Endothelial cell of umbilical vein (primary cell): ENCODE results near the gene IFIT3. TPM values are rescaled to one million over a fixed set of nuclear protein-coding genes. Genes with fewer than 3 reads are reported as not detected.

Experiments
- BruUV-seq: library from RNA; stranded (reverse); fragments of 400-500 nt; replicated peaks from 2 replicates; lab custom pipeline; 2021; lab: Mats Ljungman, UMichigan
- CTCF ChIA-PET: fragments of 300-600, 350-600 bp; sonication (Branson Sonifier 250); formaldehyde crosslinking; loops from one replicate; lab custom pipeline; 2021; ENCODE audit warnings: antibody characterized with exemption, inconsistent platforms; lab: Charles Lee
- POLR2A ChIA-PET: fragments of 300-600, 350-600 bp; sonication (Branson Sonifier 250); formaldehyde crosslinking; loops from one replicate; lab custom pipeline; 2021; ENCODE audit warnings: antibody characterized with exemption, inconsistent platforms; lab: Charles Lee
- DNase-seq: peaks from one replicate; pipeline ENCODE4 v3.0.0-alpha.2; 2011; ENCODE audit warnings: low read depth, low spot score
- FAIRE-seq: peaks from 2 replicates; lab custom pipeline; 2011; peaks lifted over from hg19 to GRCh38; lab: Jason Lieb, UNC
- H2AFZ ChIP-seq: 2 replicates; pipeline ENCODE4 v1.6.0; 2012; ENCODE audit warnings: low read depth, low read length, control low read depth, inconsistent platforms
- H3K27ac ChIP-seq: 2 replicates; pipeline ENCODE4 v1.5.1; 2011; ENCODE audit warnings: low read depth, mild to moderate bottlenecking, control low read depth, low read length, moderate library complexity; ENCODE audit not compliant: insufficient read depth
- H3K27me3 ChIP-seq, 2 experiments: 2 replicates each; pipeline versions ENCODE4 v1.6.0 to v1.6.1; 2011; ENCODE audit warnings: low read length in 2 of 2, mixed read lengths in 1 of 2; ENCODE audit not compliant: control insufficient read depth in 2 of 2, insufficient read depth in 2 of 2
- H3K36me3 ChIP-seq, 2 experiments: 2 replicates in 1 of 2; 3 replicates in 1 of 2; pipeline ENCODE4 v1.5.1; 2011; ENCODE audit warnings: low read length in 2 of 2, mild to moderate bottlenecking in 1 of 2, moderate library complexity in 1 of 2; ENCODE audit not compliant: control insufficient read depth in 2 of 2, insufficient read depth in 2 of 2; ENCODE audit errors: extremely low read depth in 1 of 2
- H3K4me1 ChIP-seq: 3 replicates; pipeline ENCODE4 v1.5.1; 2011; ENCODE audit warnings: mild to moderate bottlenecking, low read length; ENCODE audit not compliant: control insufficient read depth, insufficient read depth; ENCODE audit errors: extremely low read depth
- H3K4me2 ChIP-seq: 2 replicates; pipeline ENCODE4 v1.6.1; 2011; ENCODE audit warnings: low read length, control low read depth, mixed read lengths; ENCODE audit not compliant: insufficient read depth
- H3K4me3 ChIP-seq, 3 experiments: fragments of 200-600 bp in 1 of 3; sonication (generic), shearing (Covaris generic) in 1 of 3; replicated peaks in 1 of 3; 2 replicates each; pipeline ENCODE4 v1.5.1; 2011 to 2016; ENCODE audit warnings: control low read depth in 3 of 3, low read length in 3 of 3, mild to moderate bottlenecking in 2 of 3, inconsistent platforms in 1 of 3, low read depth in 1 of 3, moderate library complexity in 1 of 3; ENCODE audit not compliant: insufficient read depth in 1 of 3
- H3K79me2 ChIP-seq: 2 replicates; pipeline ENCODE4 v1.6.0; 2012; ENCODE audit warnings: low read length, inconsistent platforms; ENCODE audit not compliant: control insufficient read depth, insufficient read depth
- H3K9ac ChIP-seq: replicated peaks from 2 replicates; pipeline ENCODE3; 2011; ENCODE audit warnings: low read length, control low read depth; ENCODE audit not compliant: insufficient read depth; ENCODE audit errors: extremely low read depth
- H3K9me1 ChIP-seq: replicated peaks from 3 replicates; pipeline ENCODE4 v1.6.0; 2011; ENCODE audit warnings: mild to moderate bottlenecking, low read length; ENCODE audit not compliant: control insufficient read depth, insufficient read depth; ENCODE audit errors: extremely low read depth
- H3K9me3 ChIP-seq: replicated peaks from 2 replicates; pipeline ENCODE4 v1.5.1; 2012; ENCODE audit warnings: low read length, inconsistent platforms; ENCODE audit not compliant: control insufficient read depth, insufficient read depth
- H4K20me1 ChIP-seq: replicated peaks from 2 replicates; pipeline ENCODE3; 2011; ENCODE audit warnings: mild to moderate bottlenecking, low read length; ENCODE audit not compliant: control insufficient read depth, insufficient read depth; ENCODE audit errors: extremely low read depth
- FOS ChIP-seq: IDR thresholded peaks from 2 replicates; pipeline ENCODE4 v1.6.1; 2011; ENCODE audit warnings: mild to moderate bottlenecking, low read length, moderate library complexity, borderline replicate concordance; ENCODE audit not compliant: insufficient read depth
- JUN ChIP-seq: IDR thresholded peaks from 2 replicates; pipeline ENCODE4 v1.6.1; 2011; ENCODE audit warnings: borderline replicate concordance, low read depth; ENCODE audit not compliant: insufficient read length, insufficient read depth
- POLR2A ChIP-seq: IDR thresholded peaks from 2 replicates; pipeline ENCODE4 v1.6.1; 2012; ENCODE audit warnings: low read depth, mild to moderate bottlenecking, control low read depth, low read length
- POLR2AphosphoS5 ChIP-seq: IDR thresholded peaks from 2 replicates; pipeline ENCODE4 v1.6.1; 2012; ENCODE audit warnings: low read depth, mild to moderate bottlenecking, control low read depth, low read length, moderate library complexity; ENCODE audit not compliant: insufficient read depth
- dilution Hi-C: fragments of 300-500 bp; cut with MboI; formaldehyde crosslinking; loops from one replicate; pipeline ENCODE4 v1.15.0; 2019; ENCODE audit warnings: low sequenced_read_pairs; ENCODE audit not compliant: extremely low pct_ligation_motif_present
- intact Hi-C: fragments of 100-400 bp; cut with micrococcal nuclease; formaldehyde crosslinking; loops from one replicate; pipeline ENCODE4 v1.10.0; 2022
- polyA plus RNA-seq, 4 experiments: library from polyadenylated mRNA; depleted of rRNA in 3 of 4; stranded (reverse) in 3 of 4; unstranded in 1 of 4; fragments of >200 nt; gene quantifications; 2 replicates each; pipeline versions ENCODE4 v1.2.1 to v1.2.3, GENCODE V29; 2011 to 2012; ENCODE audit warnings: missing spikeins in 1 of 4
- total RNA-seq: library from RNA; stranded (reverse); gene quantifications from 2 replicates; pipeline ENCODE4 v1.2.3, GENCODE V29; 2021
- TF ChIP-seq, protein P1 (sequence below): IDR thresholded peaks from 2 replicates; pipeline ENCODE4 v1.6.1; 2011; ENCODE audit not compliant: insufficient read depth, insufficient read length
- TF ChIP-seq, protein P2 (sequence below), 2 donors: IDR thresholded peaks; 1 replicate in 1 of 2; 2 replicates in 1 of 2; pipeline ENCODE4 v1.5.1; 2011; ENCODE audit warnings: low read length in 2 of 2, mild to moderate bottlenecking in 2 of 2, moderate library complexity in 2 of 2, control low read depth in 1 of 2, inconsistent platforms in 1 of 2, low read depth in 1 of 2; ENCODE audit not compliant: insufficient read depth in 1 of 2; ENCODE audit errors: extremely low read depth in 1 of 2

IFIT3 gene
- total and polyA plus RNA-seq, 2 donors (not counting 3 experiments of a cell fraction or from before 2014, with no cell fraction given), result 1.2 to 3.1 TPM

DNA sequence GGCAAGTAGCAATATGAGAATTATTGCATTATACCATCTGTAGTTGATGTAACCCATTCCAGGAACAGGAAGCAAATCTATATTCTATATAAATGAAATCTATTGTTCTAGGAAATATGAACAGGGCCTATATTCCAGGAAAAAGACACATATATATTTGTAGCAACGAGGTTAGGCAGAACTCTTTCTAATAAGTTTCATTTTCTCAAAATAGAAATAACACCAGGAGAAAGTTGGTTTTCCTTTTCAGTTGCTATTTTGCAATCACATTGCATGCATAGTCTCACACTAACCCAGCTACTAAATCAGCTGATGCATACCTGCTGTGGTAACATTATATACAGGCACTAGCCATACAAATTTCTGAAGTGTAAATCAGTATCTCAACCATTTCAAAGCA is 32.2 kb upstream of the IFIT3 start:
- no TSS peak for BruUV-seq
- Histone ChIP-seq H3K9ac (no peak overlapping the region), H3K4me1 (no peaks in the 10 kb centered on the region), H3K9me3 (no peaks in the 10 kb centered on the region), H3K4me3 (no peak overlapping the region), H3K27ac (no peak overlapping the region), H3K4me2 (no peak overlapping the region), H3K9me1 (no peaks in the 10 kb centered on the region), H3K27me3 (peaks cover 29 to 35% of the 10 kb centered on the region in 2 experiments), H3K79me2 (no peaks in the 10 kb centered on the region), H3K36me3 (no peaks in the 10 kb centered on the region), H2AFZ (no peak overlapping the region), H4K20me1 (no peaks in the 10 kb centered on the region)
- no peak for TF ChIP-seq JUN
- TF ChIP-seq POLR2A, result no peak
- TF ChIP-seq FOS, result no peak
- no peak for TF ChIP-seq POLR2AphosphoS5
- TF ChIP-seq, protein P1, sequence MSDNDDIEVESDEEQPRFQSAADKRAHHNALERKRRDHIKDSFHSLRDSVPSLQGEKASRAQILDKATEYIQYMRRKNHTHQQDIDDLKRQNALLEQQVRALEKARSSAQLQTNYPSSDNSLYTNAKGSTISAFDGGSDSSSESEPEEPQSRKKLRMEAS, result no peak
- TF ChIP-seq, protein P2, sequence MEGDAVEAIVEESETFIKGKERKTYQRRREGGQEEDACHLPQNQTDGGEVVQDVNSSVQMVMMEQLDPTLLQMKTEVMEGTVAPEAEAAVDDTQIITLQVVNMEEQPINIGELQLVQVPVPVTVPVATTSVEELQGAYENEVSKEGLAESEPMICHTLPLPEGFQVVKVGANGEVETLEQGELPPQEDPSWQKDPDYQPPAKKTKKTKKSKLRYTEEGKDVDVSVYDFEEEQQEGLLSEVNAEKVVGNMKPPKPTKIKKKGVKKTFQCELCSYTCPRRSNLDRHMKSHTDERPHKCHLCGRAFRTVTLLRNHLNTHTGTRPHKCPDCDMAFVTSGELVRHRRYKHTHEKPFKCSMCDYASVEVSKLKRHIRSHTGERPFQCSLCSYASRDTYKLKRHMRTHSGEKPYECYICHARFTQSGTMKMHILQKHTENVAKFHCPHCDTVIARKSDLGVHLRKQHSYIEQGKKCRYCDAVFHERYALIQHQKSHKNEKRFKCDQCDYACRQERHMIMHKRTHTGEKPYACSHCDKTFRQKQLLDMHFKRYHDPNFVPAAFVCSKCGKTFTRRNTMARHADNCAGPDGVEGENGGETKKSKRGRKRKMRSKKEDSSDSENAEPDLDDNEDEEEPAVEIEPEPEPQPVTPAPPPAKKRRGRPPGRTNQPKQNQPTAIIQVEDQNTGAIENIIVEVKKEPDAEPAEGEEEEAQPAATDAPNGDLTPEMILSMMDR (IDR thresholded peaks at IDR 0.05; ENCODE audit: extremely low read depth in 1 of 2, insufficient read depth in 1 of 2, low read depth in 1 of 2, low read length in 2 of 2), result no peak
- dilution Hi-C loops (no loop called here), intact Hi-C loops (no loop called here)
- CTCF ChIA-PET, result interaction anchor here (1.1 kb wide), 1 partner anchor 11 kb away, joined by 4 read pairs; no protein-coding TSS in a partner anchor
- POLR2A ChIA-PET, result no interaction called here
- no peak for DNase-seq
- no peak for FAIRE-seq
